ENCODE results near the gene DPPA2. TPM values are rescaled to one million over a fixed set of nuclear protein-coding genes. Genes with fewer than 3 reads are reported as not detected.

DPPA2 gene
- total RNA-seq, 3 donors from 2014 or later: not detected

DNA sequence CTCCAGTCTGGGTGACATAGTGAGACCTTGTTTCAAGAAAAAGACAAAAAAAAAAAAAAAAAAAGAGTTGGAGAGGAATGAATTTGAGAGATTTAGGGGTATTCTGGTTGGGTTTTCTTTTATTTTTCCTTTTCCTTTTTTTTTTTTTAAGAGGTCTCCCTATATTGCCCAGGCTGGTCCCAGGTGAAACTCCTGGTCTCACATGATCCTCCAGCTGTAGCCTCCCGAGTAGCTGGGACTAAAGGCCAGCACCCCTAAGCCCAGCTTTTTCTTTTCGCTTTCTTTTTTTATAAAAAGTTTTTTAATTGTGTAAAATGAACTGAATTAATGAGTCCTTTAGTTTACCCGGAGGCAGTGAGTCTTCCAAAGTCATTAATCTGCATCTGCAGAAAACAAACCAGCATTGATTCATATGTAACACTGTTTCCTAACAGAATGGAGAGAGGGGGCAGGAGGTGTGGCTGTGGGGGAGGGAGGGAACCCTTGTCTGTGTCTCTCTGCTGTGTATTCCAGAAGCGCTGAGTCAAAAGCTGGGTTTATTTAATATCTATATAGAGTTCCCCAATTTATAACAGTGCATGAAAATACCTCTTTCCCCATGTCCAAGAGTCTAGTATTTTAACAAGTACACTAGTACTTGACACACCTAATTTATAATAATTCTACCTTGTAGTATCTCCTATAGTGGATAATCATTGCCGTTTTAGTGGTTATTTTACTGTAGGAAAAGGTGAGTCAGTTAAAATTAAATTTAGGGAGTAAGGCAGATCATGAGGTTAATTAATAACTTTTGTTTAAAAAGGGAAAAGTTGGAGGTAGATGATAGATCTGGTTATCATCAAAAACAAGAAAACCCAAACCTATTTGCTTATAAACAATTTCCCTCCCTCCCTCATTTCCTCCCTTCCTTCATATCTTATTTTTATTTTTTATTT is 23.7 kb upstream of the DPPA2 start:
- intact Hi-C loops (cut with DNase I, micrococcal nuclease): no loop called here
- H3K4me3 ChIP-seq: no peak overlapping the region
- H3K9me3 ChIP-seq: no peaks in the 10 kb centered on the region
- no peaks in the 10 kb centered on the region for H3K36me3 ChIP-seq (ENCODE audit: low read depth)
- no peak for ATAC-seq
- DNase-seq: no peak
- TF ChIP-seq, protein P1, sequence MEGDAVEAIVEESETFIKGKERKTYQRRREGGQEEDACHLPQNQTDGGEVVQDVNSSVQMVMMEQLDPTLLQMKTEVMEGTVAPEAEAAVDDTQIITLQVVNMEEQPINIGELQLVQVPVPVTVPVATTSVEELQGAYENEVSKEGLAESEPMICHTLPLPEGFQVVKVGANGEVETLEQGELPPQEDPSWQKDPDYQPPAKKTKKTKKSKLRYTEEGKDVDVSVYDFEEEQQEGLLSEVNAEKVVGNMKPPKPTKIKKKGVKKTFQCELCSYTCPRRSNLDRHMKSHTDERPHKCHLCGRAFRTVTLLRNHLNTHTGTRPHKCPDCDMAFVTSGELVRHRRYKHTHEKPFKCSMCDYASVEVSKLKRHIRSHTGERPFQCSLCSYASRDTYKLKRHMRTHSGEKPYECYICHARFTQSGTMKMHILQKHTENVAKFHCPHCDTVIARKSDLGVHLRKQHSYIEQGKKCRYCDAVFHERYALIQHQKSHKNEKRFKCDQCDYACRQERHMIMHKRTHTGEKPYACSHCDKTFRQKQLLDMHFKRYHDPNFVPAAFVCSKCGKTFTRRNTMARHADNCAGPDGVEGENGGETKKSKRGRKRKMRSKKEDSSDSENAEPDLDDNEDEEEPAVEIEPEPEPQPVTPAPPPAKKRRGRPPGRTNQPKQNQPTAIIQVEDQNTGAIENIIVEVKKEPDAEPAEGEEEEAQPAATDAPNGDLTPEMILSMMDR (IDR thresholded peaks at IDR 0.05): no peak
- no peaks in the 10 kb centered on the region for H3K4me1 ChIP-seq (ENCODE audit: low read depth)

DNA sequence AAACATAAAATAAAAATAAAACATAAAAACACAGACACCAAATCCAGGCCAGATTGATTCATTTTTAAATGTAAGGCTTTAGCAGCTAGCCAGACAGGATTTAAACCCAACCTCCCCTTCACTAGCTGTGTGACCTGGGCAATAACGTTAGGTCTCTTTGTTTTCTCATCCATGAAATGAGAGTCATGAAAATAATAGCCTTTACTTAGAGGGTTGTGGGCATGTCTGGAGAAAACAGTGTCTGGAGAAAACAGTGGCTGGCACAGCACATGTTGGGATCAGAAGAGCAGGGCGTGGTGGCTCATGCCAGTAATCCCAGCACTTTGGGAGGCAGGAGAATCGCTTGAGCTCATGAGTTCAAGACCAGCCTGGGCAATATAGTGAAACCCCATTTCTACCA is 22.9 kb upstream of the DPPA2 start:
- TF ChIP-seq, protein P1 (IDR thresholded peaks at IDR 0.05): no peak
- Histone ChIP-seq H3K36me3 (ENCODE audit: low read depth) (no peaks in the 10 kb centered on the region), H3K4me3 (no peak overlapping the region), H3K9me3 (no peaks in the 10 kb centered on the region), H3K4me1 (ENCODE audit: low read depth) (no peaks in the 10 kb centered on the region)
- DNase-seq (no peak), ATAC-seq (no peak)
- intact Hi-C loops (cut with DNase I, micrococcal nuclease): no loop called here

DNA sequence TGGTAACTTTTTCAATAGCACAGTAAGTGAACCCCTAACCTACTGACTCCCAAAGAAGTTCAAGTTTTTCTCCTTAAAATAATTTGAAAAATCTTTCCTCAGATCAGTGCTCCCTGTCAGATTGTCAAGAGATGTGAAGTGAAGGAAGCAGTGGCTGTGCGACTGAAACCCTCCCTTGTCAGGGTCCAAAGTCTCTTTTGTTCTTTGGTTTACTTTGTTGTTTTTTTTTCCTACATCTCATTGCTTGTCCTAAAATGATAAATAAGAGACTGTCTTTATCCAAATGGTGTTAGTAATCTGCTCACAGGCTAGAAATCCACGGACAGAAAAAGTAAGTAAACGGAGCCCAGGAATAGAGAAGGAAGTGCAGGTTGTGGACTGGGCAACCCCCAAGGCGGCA is 22.0 kb upstream of the DPPA2 start:
- ATAC-seq (no peak), DNase-seq (no peak)
- TF ChIP-seq, protein P1 (IDR thresholded peaks at IDR 0.05): no peak
- Histone ChIP-seq H3K9me3 (no peaks in the 10 kb centered on the region), H3K4me1 (ENCODE audit: low read depth) (no peaks in the 10 kb centered on the region), H3K36me3 (ENCODE audit: low read depth) (no peaks in the 10 kb centered on the region), H3K4me3 (no peak overlapping the region)
- intact Hi-C loops (cut with DNase I, micrococcal nuclease): no loop called here

DNA sequence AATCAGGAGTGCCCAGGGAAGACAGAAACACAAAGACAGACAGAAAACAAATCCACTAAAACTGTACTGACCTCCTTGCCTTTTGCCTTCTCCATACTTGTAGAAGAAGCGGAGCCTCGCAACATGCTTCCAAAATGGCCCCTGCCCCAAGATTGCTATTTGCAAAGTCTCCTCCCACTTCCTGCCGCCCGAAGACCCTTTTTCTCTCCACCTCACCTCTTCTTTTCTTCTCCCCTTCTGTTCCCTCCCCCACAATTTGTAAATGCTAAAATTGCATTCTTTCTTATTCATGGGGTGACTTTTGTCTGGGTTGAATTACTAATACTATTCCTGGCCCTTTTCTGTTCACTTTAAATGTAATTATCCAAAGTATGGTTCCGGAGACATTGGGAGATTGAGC is 21.1 kb upstream of the DPPA2 start, which contains the start of gene DPPA4:
Gene DPPA4 (minus strand): TSS at position 154 of the 400 bp plus-strand sequence. CDS start 29 bp downstream, at position 125.
- intact Hi-C loops (cut with DNase I, micrococcal nuclease): no loop called here
- DNase-seq: no peak

DNA sequence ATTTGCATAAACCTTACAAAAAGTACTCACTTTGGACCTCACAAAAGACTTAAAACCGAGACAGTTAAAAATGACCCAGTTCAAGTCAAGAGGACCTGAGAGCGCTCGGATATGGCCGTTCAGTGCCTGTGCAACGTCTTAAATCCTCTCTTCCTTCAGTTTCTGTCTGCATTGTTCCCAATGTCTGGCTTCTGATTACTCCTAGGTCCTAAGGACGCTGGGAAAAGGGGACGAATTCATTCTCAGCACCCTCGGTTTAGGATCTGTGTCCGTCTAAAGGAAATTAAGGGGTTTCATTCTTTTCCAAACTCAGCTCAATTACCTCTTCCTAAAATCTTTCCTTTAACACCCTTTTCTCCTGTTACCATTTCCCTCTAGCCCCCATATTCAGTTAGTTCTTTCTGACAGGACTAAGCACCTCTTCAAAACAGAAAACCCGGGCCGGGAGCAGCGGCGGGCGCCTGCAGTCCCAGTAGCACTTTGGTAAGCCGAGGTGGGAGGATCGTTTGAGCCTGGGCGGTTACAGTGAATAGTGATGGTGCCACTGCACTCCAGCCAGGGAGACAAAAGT is 20.1 kb upstream of the DPPA2 start:
- no peak overlapping the region for H3K4me3 ChIP-seq
- DNase-seq: no peak
- intact Hi-C loops (cut with DNase I, micrococcal nuclease): no loop called here
- no peaks in the 10 kb centered on the region for H3K9me3 ChIP-seq
- no peaks in the 10 kb centered on the region for H3K4me1 ChIP-seq (ENCODE audit: low read depth)
- TF ChIP-seq, protein P1 (IDR thresholded peaks at IDR 0.05): no peak
- no peaks in the 10 kb centered on the region for H3K36me3 ChIP-seq (ENCODE audit: low read depth)
- no peak for ATAC-seq

More for the DNA sequence above, 21.1 kb upstream of the DPPA2 start, which contains the start of gene DPPA4:
- Histone ChIP-seq H3K4me1 (ENCODE audit: low read depth) (no peaks in the 10 kb centered on the region), H3K36me3 (ENCODE audit: low read depth) (no peaks in the 10 kb centered on the region), H3K4me3 (no peak within 1 kb of the TSS), H3K9me3 (no peaks in the 10 kb centered on the region)
- no peak for ATAC-seq
- TF ChIP-seq, protein P1 (IDR thresholded peaks at IDR 0.05): no peak

Measured in mucosa of descending colon (tissue), 3 donors.